ENCODE results near the gene DEPP1. TPM values are rescaled to one million over a fixed set of nuclear protein-coding genes. Genes with fewer than 3 reads are reported as not detected.

Gene DEPP1
- total RNA-seq, 1 experiment from 2014 or later, result 3.8 TPM

DNA sequence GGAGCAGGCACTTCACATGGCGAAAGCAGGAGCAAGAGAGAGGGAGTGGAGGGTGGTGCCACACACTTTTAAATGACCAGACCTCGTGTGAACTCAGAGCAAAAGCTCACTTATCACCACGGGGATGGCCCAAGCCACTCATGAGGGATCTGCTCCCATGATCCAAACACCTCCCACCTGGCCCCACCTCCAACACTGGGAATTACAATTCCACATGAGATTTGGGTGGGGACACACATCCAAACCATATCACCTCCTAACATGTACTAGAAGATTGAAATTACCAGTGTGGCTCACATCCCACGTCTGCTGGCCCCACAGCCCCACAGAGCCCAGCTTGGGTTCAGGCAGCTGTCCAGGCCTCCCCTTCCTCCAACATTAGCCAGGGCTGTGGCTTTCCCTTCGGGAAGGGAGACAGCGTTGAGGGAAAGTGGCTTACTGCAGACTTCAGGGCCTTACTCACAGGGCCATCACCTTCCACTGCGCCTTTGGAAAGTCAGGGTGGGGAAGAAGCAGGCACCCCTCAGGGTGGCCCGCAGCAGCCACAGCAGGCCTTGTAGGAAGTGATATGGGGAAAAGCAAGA, 7.7 kb downstream of the DEPP1 start:
- H3K4me2 ChIP-seq (ENCODE audit: low read length), result no peak overlapping the region
- no peaks in the 10 kb centered on the region for H3K27me3 ChIP-seq (ENCODE audit: insufficient read depth, low read length)
- DNase-seq (ENCODE audit: low read depth, low spot score) (no peak), ATAC-seq (no peak)
- no peak for TF ChIP-seq CBX3 (IDR thresholded peaks at IDR 0.05; ENCODE audit: low read depth)
- no peak for TF ChIP-seq SIN3A (IDR thresholded peaks at IDR 0.05; ENCODE audit: low read depth)
- TF ChIP-seq, protein P1, sequence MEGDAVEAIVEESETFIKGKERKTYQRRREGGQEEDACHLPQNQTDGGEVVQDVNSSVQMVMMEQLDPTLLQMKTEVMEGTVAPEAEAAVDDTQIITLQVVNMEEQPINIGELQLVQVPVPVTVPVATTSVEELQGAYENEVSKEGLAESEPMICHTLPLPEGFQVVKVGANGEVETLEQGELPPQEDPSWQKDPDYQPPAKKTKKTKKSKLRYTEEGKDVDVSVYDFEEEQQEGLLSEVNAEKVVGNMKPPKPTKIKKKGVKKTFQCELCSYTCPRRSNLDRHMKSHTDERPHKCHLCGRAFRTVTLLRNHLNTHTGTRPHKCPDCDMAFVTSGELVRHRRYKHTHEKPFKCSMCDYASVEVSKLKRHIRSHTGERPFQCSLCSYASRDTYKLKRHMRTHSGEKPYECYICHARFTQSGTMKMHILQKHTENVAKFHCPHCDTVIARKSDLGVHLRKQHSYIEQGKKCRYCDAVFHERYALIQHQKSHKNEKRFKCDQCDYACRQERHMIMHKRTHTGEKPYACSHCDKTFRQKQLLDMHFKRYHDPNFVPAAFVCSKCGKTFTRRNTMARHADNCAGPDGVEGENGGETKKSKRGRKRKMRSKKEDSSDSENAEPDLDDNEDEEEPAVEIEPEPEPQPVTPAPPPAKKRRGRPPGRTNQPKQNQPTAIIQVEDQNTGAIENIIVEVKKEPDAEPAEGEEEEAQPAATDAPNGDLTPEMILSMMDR (IDR thresholded peaks at IDR 0.05 in 2 of 3, conservative IDR thresholded peaks at IDR 0.05 in 1 of 3; ENCODE audit: borderline replicate concordance in 1 of 3, insufficient read depth in 1 of 3, low read depth in 2 of 3, low read length in 2 of 3), result no peak
- TF ChIP-seq RAD21 (IDR thresholded peaks at IDR 0.05; ENCODE audit: low read depth), result no peak
- no peak for TF ChIP-seq ZNF274 (IDR thresholded peaks at IDR 0.05; ENCODE audit: low read depth, low read length)
- no peak for TF ChIP-seq JUND (IDR thresholded peaks at IDR 0.05)
- TF ChIP-seq, protein P2, sequence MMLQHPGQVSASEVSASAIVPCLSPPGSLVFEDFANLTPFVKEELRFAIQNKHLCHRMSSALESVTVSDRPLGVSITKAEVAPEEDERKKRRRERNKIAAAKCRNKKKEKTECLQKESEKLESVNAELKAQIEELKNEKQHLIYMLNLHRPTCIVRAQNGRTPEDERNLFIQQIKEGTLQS (IDR thresholded peaks at IDR 0.05), result no peak
- TF ChIP-seq YY1 (IDR thresholded peaks at IDR 0.05; ENCODE audit: extremely low read depth, insufficient replicate concordance, low read depth, low read length), result no peak
- no peak for TF ChIP-seq SP1 (IDR thresholded peaks at IDR 0.05; ENCODE audit: low read depth)
- no peak for TF ChIP-seq EGR1 (IDR thresholded peaks at IDR 0.05; ENCODE audit: low read depth)
- TF ChIP-seq, protein P3, sequence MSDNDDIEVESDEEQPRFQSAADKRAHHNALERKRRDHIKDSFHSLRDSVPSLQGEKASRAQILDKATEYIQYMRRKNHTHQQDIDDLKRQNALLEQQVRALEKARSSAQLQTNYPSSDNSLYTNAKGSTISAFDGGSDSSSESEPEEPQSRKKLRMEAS (IDR thresholded peaks at IDR 0.05), result no peak
- no peak for TF ChIP-seq ZFX (IDR thresholded peaks at IDR 0.05)
- TF ChIP-seq, protein P4, sequence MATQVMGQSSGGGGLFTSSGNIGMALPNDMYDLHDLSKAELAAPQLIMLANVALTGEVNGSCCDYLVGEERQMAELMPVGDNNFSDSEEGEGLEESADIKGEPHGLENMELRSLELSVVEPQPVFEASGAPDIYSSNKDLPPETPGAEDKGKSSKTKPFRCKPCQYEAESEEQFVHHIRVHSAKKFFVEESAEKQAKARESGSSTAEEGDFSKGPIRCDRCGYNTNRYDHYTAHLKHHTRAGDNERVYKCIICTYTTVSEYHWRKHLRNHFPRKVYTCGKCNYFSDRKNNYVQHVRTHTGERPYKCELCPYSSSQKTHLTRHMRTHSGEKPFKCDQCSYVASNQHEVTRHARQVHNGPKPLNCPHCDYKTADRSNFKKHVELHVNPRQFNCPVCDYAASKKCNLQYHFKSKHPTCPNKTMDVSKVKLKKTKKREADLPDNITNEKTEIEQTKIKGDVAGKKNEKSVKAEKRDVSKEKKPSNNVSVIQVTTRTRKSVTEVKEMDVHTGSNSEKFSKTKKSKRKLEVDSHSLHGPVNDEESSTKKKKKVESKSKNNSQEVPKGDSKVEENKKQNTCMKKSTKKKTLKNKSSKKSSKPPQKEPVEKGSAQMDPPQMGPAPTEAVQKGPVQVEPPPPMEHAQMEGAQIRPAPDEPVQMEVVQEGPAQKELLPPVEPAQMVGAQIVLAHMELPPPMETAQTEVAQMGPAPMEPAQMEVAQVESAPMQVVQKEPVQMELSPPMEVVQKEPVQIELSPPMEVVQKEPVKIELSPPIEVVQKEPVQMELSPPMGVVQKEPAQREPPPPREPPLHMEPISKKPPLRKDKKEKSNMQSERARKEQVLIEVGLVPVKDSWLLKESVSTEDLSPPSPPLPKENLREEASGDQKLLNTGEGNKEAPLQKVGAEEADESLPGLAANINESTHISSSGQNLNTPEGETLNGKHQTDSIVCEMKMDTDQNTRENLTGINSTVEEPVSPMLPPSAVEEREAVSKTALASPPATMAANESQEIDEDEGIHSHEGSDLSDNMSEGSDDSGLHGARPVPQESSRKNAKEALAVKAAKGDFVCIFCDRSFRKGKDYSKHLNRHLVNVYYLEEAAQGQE (IDR thresholded peaks at IDR 0.05; ENCODE audit: low read depth), result no peak
- TF ChIP-seq, protein P5, sequence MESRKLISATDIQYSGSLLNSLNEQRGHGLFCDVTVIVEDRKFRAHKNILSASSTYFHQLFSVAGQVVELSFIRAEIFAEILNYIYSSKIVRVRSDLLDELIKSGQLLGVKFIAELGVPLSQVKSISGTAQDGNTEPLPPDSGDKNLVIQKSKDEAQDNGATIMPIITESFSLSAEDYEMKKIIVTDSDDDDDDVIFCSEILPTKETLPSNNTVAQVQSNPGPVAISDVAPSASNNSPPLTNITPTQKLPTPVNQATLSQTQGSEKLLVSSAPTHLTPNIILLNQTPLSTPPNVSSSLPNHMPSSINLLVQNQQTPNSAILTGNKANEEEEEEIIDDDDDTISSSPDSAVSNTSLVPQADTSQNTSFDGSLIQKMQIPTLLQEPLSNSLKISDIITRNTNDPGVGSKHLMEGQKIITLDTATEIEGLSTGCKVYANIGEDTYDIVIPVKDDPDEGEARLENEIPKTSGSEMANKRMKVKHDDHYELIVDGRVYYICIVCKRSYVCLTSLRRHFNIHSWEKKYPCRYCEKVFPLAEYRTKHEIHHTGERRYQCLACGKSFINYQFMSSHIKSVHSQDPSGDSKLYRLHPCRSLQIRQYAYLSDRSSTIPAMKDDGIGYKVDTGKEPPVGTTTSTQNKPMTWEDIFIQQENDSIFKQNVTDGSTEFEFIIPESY (IDR thresholded peaks at IDR 0.05; ENCODE audit: extremely low read depth, insufficient replicate concordance, low read length), result no peak
- TF ChIP-seq ELF1 (IDR thresholded peaks at IDR 0.05; ENCODE audit: borderline replicate concordance, low read depth), result no peak
- no peak for TF ChIP-seq EZH2 (IDR thresholded peaks at IDR 0.05)
- no peak for TF ChIP-seq SRF (IDR thresholded peaks at IDR 0.05; ENCODE audit: low read depth)
- H3K9me3 ChIP-seq (ENCODE audit: control insufficient read depth in 1 of 2, insufficient read depth in 1 of 2, low read depth in 1 of 2, low read length in 2 of 2), result no peaks in the 10 kb centered on the region
- no peaks in the 10 kb centered on the region for H3K9me2 ChIP-seq (ENCODE audit: insufficient read depth)
- H3K36me3 ChIP-seq (ENCODE audit: control insufficient read depth in 1 of 2, insufficient read depth in 2 of 2, low read length in 2 of 2), result no peaks in the 10 kb centered on the region
- intact Hi-C loops (cut with micrococcal nuclease), result no loop called here
- H3K4me1 ChIP-seq (ENCODE audit: control insufficient read depth in 1 of 2, insufficient read depth in 2 of 2, low read length in 2 of 2), result peaks cover 12 to 22% of the 10 kb centered on the region in 2 experiments
- no TSS peak for BruUV-seq (replicated peaks)
- ChIA-PET RAD21 (ENCODE audit: low non-redundant PET in 1 of 2, low total read pairs in 2 of 2, uncharacterized antibody in 2 of 2, unreplicated experiment in 2 of 2) (no interaction called here), CTCF (no interaction called here), POLR2A (no interaction called here)
- H3K4me3 ChIP-seq (replicated peaks in 1 of 2; ENCODE audit: low read depth in 1 of 2, low read length in 2 of 2), result no peak overlapping the region
- no peaks in the 10 kb centered on the region for H4K20me1 ChIP-seq (ENCODE audit: insufficient read depth)
- no peak overlapping the region for H2AFZ ChIP-seq (ENCODE audit: low read depth, low read length, poor library complexity, severe bottlenecking)
- no peaks in the 10 kb centered on the region for H3K79me2 ChIP-seq (ENCODE audit: insufficient read depth, low read length)
- H3K27ac ChIP-seq (ENCODE audit: low read depth, low read length), result no peak overlapping the region
- H3K9ac ChIP-seq (ENCODE audit: low read length), result no peak overlapping the region
